SU-DHL-6 (cell line): ENCODE results near the gene RAB44.

ENCODE experiments used
- EZH2phosphoT487 ChIP-seq: fragments of 200-600 bp; sonication (generic), shearing (Covaris generic); conservative IDR thresholded peaks from 2 replicates; pipeline ENCODE4 v1.6.1; 2018; ENCODE audit warnings: mild to moderate bottlenecking, antibody characterized with exemption, low read length, moderate library complexity, mixed read lengths
- TF ChIP-seq, protein P1 (sequence below): fragments of 200-600 bp; sonication (generic); IDR thresholded peaks from one replicate; pipeline ENCODE4 v1.5.1; 2017; ENCODE audit warnings: antibody characterized with exemption, mild to moderate bottlenecking, low read length, moderate library complexity; ENCODE audit not compliant: insufficient read depth, poor library complexity, severe bottlenecking

DNA sequence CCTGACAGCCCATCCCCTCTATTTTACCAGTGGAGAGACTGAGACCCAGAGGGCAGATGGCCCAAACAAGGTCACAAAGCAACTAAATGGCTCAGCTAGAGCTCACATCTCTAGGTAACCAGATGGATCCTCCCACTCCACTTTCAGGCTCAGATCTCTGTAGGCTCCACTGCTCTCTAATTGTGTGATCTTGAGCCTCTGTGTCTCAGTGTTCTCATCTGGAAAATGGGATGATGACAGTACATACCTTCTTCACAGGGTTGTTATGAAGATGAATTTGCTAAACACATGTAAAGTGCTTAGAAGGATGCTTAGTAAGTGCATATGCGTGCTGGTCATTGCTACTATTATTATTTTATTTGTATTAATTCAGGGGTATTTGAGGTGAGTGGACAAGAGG lies 40.5 kb downstream of the RAB44 start:
- TF ChIP-seq, protein P1, sequence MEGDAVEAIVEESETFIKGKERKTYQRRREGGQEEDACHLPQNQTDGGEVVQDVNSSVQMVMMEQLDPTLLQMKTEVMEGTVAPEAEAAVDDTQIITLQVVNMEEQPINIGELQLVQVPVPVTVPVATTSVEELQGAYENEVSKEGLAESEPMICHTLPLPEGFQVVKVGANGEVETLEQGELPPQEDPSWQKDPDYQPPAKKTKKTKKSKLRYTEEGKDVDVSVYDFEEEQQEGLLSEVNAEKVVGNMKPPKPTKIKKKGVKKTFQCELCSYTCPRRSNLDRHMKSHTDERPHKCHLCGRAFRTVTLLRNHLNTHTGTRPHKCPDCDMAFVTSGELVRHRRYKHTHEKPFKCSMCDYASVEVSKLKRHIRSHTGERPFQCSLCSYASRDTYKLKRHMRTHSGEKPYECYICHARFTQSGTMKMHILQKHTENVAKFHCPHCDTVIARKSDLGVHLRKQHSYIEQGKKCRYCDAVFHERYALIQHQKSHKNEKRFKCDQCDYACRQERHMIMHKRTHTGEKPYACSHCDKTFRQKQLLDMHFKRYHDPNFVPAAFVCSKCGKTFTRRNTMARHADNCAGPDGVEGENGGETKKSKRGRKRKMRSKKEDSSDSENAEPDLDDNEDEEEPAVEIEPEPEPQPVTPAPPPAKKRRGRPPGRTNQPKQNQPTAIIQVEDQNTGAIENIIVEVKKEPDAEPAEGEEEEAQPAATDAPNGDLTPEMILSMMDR: no peak
- TF ChIP-seq EZH2phosphoT487: no peak
